Esophagus squamous epithelium (tissue), 5 donors: ENCODE measurements around the gene TBL1Y. TPM values are rescaled to one million over a fixed set of nuclear protein-coding genes. Genes with fewer than 3 reads are reported as not detected.

Source experiments
- DNase-seq: peaks from one replicate; lab custom pipeline; 2025; lab: John Stamatoyannopoulos, UW
- H3K27ac ChIP-seq, 4 donors: fragments of 200-600 bp; sonication (generic); one replicate each; pipeline ENCODE4 v1.5.1; 2016 to 2019; ENCODE audit warnings: mild to moderate bottlenecking in 1 of 4
- H3K27me3 ChIP-seq, 4 donors: fragments of 200-600 bp; sonication (generic); 1 replicate in 3 of 4; 2 replicates in 1 of 4; pipeline versions ENCODE4 v1.5.1 to v1.6.0; 2017 to 2021; ENCODE audit warnings: antibody characterized with exemption in 1 of 4
- H3K36me3 ChIP-seq, 3 donors: fragments of 200-600 bp; sonication (generic); one replicate each; pipeline ENCODE4 v1.5.1; 2016 to 2019
- H3K4me1 ChIP-seq, 3 donors: fragments of 200-600 bp; sonication (generic); one replicate each; pipeline ENCODE4 v1.5.1; 2017 to 2019
- H3K4me3 ChIP-seq, 4 donors: fragments of 200-600 bp; sonication (generic); 1 replicate in 3 of 4; 2 replicates in 1 of 4; pipeline ENCODE4 v1.5.1; 2016 to 2019; ENCODE audit warnings: mild to moderate bottlenecking in 2 of 4, moderate library complexity in 1 of 4
- H3K9me3 ChIP-seq, 3 donors: fragments of 200-600 bp; sonication (generic); one replicate each; pipeline ENCODE4 v1.5.1; 2016 to 2019
- POLR2A ChIP-seq, 4 donors: fragments of 450-650 bp; IDR thresholded peaks; one replicate each; pipeline ENCODE4 v1.6.1; 2017; ENCODE audit warnings: antibody characterized with exemption in 4 of 4, mild to moderate bottlenecking in 4 of 4, moderate library complexity in 3 of 4
- WGBS, 2 donors: methylation state at CpG; one replicate each; pipeline ENCODE4 v1.1.5; 2018; 5-methylcytosine and 5-hydroxymethylcytosine counted together
- intact Hi-C: fragments of 100-400 bp; cut with DNase I; formaldehyde crosslinking; loops from one replicate; pipeline ENCODE4 v1.15.0; 2022
- total RNA-seq, 4 donors: library from RNA; depleted of rRNA; stranded (reverse); fragments of >200 nt; gene quantifications; one replicate each; pipeline ENCODE4 v1.1.0, GENCODE V29; 2016
- TF ChIP-seq, protein P1 (sequence below), 6 experiments: fragments of 450-650 bp in 4 of 6; fragments of 200-600 bp in 2 of 6; sonication (generic) in 2 of 6; IDR thresholded peaks; one replicate each; pipeline ENCODE4 v1.5.1; 2016 to 2019; ENCODE audit warnings: antibody characterized with exemption in 6 of 6, mild to moderate bottlenecking in 4 of 6, moderate library complexity in 4 of 6
- donor health status: DM: yes; HTN: yes; CAD: no.

Gene TBL1Y
- total RNA-seq, 4 donors from 2014 or later, result 1.3 to 1.5 TPM; not detected in 2

DNA sequence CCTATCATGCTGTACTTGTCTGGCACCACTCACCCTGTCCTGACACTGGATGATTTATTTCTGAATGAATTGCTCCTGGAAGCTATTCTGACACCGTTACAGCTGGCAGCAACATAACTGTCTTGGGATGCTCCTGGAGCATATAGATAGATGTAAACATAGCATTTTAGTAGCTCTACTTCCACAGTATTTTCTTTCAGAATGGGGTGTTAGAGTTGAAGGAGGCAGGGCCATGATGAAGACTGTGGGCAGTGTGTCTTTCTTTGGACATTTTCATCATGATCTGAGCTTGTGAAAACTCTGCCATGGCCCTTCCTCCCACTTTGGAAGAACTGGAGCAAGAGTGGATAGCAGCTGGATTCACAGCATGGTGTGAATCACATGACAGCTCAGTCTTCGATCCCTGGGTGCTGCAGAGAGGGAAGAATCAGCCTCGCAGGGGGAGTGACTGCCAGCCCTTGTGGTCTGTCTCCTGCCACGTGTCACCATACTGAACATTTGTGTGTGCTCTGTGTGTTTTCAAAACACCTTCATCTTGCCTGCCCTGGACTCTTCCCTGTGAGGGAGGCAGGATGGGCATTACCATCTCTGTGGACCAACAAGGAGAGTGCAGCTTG is 61.9 kb downstream of the TBL1Y start:
- Histone ChIP-seq H3K27me3 (no peaks in the 10 kb centered on the region), H3K4me1 (no peaks in the 10 kb centered on the region), H3K4me3 (no peak overlapping the region), H3K27ac (no peak overlapping the region), H3K9me3 (no peaks in the 10 kb centered on the region), H3K36me3 (no peaks in the 10 kb centered on the region)
- TF ChIP-seq, protein P1, sequence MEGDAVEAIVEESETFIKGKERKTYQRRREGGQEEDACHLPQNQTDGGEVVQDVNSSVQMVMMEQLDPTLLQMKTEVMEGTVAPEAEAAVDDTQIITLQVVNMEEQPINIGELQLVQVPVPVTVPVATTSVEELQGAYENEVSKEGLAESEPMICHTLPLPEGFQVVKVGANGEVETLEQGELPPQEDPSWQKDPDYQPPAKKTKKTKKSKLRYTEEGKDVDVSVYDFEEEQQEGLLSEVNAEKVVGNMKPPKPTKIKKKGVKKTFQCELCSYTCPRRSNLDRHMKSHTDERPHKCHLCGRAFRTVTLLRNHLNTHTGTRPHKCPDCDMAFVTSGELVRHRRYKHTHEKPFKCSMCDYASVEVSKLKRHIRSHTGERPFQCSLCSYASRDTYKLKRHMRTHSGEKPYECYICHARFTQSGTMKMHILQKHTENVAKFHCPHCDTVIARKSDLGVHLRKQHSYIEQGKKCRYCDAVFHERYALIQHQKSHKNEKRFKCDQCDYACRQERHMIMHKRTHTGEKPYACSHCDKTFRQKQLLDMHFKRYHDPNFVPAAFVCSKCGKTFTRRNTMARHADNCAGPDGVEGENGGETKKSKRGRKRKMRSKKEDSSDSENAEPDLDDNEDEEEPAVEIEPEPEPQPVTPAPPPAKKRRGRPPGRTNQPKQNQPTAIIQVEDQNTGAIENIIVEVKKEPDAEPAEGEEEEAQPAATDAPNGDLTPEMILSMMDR (IDR thresholded peaks at IDR 0.05), result no peak
- TF ChIP-seq POLR2A (IDR thresholded peaks at IDR 0.05), result no peak
- WGBS, 2 donors, result no CpG with 5 or more reads among the region's 4 CpGs
- intact Hi-C loops, result no loop called here
- no peak for DNase-seq

DNA sequence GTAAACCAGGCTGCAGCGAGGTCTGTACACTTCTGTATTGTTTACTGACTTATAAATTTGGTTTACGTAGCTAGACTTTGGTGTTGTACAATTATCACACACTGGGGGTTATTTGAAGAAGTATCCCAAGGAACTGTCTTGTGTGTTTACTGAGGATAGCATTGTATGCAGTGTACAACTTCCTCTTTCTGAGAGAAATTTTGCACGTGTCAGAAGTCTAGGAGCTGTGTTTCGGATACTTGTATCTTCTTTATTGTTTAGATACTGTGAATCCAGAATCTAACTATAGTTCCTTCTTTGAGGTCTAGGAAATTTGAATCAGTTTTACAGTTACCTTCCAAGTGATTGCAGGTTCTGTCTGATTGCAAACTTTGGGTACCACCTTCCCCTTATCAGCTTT is 64.5 kb downstream of the TBL1Y start:
- WGBS, 2 donors, result 88% methylated on average over 4 of the region's 4 CpGs; no CpG with 5 or more reads in 1 of the 2 donors
- H3K27me3 ChIP-seq, result no peaks in the 10 kb centered on the region

DNA sequence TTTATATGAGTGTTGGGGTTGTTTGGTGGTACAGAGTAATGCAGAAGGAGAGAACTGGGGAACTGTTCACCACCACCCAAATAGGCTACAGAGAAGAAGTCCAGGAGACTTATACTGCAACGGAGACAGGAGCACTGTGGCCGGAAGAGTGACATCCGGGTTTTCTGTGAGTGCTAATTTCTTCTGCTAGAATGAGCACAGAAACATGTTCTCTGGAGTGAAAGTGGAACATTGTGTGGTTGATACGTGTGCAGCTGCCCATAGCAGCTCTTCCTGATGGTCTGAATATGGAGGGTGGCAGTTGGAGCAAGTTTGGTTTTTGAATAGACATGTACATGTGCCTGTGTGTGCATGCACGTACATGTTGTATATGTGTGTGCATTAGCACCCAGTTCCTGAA is 67.3 kb downstream of the TBL1Y start:
- Histone ChIP-seq H3K4me1 (no peaks in the 10 kb centered on the region), H3K36me3 (no peaks in the 10 kb centered on the region), H3K27ac (no peak overlapping the region), H3K9me3 (no peaks in the 10 kb centered on the region), H3K4me3 (no peak overlapping the region), H3K27me3 (no peaks in the 10 kb centered on the region)
- intact Hi-C loops, result no loop called here
- no peak for TF ChIP-seq POLR2A (IDR thresholded peaks at IDR 0.05)
- TF ChIP-seq, protein P1 (IDR thresholded peaks at IDR 0.05), result no peak
- WGBS, 2 donors, result 86% methylated on average over 4 of the region's 5 CpGs; no CpG with 5 or more reads in 1 of the 2 donors
- DNase-seq, result no peak

More for the DNA sequence above, 64.5 kb downstream of the TBL1Y start:
- intact Hi-C loops, result no loop called here
- no peak overlapping the region for H3K27ac ChIP-seq
- no peak overlapping the region for H3K4me3 ChIP-seq
- H3K36me3 ChIP-seq, result no peaks in the 10 kb centered on the region
- DNase-seq, result no peak
- no peaks in the 10 kb centered on the region for H3K4me1 ChIP-seq
- H3K9me3 ChIP-seq, result no peaks in the 10 kb centered on the region
- TF ChIP-seq POLR2A (IDR thresholded peaks at IDR 0.05), result no peak
- TF ChIP-seq, protein P1 (IDR thresholded peaks at IDR 0.05), result no peak

DNA sequence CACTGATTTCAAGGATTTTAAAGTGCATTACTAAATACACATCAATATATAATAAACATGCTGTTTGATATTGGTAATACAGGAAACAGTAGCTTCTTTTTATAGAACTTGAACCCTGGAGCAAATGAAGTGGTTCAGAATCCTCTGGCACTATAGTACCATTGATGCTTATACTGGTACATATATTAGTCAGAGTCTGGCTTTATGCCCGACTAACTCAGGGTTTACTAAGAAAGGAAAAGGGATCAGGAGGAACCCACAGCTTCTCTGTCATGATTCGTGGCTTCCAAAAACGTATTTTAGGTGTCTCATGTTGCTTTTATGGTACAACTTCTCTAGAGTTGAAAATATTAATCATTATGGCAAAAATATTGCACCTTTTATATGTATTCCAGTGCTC is 72.7 kb downstream of the TBL1Y start:
- WGBS, 2 donors, result 42% methylated on average over 3 of the region's 3 CpGs; no CpG with 5 or more reads in 1 of the 2 donors
- no peaks in the 10 kb centered on the region for H3K27me3 ChIP-seq
- H3K4me1 ChIP-seq, result no peaks in the 10 kb centered on the region
- no peak for DNase-seq
- no peak overlapping the region for H3K27ac ChIP-seq
- intact Hi-C loops, result no loop called here
- H3K4me3 ChIP-seq, result no peak overlapping the region
- no peaks in the 10 kb centered on the region for H3K36me3 ChIP-seq
- H3K9me3 ChIP-seq, result no peaks in the 10 kb centered on the region
- TF ChIP-seq POLR2A (IDR thresholded peaks at IDR 0.05), result no peak
- TF ChIP-seq, protein P1 (IDR thresholded peaks at IDR 0.05), result no peak

DNA sequence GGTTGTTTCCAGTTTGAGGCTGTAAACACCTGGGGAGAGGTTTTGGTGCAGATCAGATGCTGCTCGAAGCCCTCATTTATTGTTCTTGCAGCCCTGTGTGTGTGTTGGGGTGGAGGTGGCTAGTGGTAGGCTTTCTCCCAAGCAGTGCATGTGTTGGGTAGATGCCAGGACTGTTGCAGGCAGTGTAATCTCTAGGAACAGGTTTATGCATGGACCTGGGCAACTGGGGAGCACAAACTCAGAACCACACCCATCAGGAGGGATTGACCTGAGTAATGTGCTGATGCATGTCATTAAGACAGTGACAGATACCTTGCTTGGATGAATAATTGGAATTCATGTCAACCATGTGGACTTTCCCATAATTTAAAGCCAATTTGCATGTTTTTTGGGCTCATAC is 77.3 kb downstream of the TBL1Y start:
- no peak overlapping the region for H3K4me3 ChIP-seq
- no peak for TF ChIP-seq POLR2A (IDR thresholded peaks at IDR 0.05)
- TF ChIP-seq, protein P1 (IDR thresholded peaks at IDR 0.05), result no peak
- no peaks in the 10 kb centered on the region for H3K4me1 ChIP-seq
- intact Hi-C loops, result no loop called here
- 67% methylated on average over 1 of the region's 1 CpG; no CpG with 5 or more reads in 1 of the 2 donors for WGBS, 2 donors
- no peak overlapping the region for H3K27ac ChIP-seq
- H3K27me3 ChIP-seq, result no peaks in the 10 kb centered on the region
- DNase-seq, result no peak
- H3K9me3 ChIP-seq, result no peaks in the 10 kb centered on the region
- H3K36me3 ChIP-seq, result no peaks in the 10 kb centered on the region
